NCI-H2107 treated with DMSO at 0.1 percent for 48 hours (cell line): Measurements from ENCODE around the gene TFG.
"Not testable (repeated sequence)": the region's sequence is repeated elsewhere in the genome, so short reads cannot be mapped to it uniquely, and the experiment has no call there.

Experiments used
- DNase-seq: peaks from one replicate; lab custom pipeline; 2025; ENCODE audit not compliant: unreplicated experiment; lab: John Stamatoyannopoulos, UW

Gene TFG

DNA sequence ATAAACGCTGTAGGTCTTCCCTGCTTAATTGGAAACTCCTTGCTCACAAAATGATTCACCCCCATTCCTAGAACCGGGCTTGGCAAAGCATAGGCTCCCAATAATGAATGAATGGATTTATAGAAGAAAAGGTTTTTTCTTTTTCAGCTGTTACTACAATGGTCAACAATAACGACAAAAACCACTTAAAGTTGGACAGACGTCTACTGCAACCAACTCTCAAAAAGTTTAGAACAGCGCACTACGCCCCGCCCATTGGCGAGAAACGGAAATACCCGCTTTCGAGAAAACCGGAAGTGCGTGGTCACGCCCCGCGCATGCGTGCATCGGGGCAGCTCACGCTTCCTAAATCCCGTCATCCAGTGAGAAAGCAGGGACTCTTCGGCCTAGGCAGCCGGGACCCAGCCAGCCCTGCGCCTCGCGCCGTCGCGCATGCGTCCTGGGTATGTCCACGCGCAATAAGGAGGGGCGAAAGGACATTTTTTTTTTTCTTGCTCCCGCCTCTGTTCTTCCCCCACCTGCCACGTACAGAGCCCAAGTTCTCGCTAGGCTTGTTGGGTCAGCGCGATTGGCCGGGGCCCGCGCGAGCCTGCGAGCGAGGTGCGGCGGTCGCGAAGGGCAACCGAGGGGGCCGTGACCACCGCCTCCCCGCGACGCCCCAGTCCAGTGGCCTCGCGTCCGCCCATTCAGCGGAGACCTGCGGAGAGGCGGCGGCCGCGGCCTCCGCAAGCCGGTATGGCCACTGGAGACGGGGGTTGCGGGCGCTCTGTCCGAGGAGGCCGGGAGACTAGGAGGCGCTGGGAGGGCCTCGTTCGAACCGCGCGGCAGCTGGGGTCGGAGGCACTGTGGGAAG, at the start of gene TFG:
TFG (plus strand) TSS at position 506 of the 853 bp plus-strand sequence. CDS start 4,192 bp downstream, outside the sequence.
- peak; percentile 98 for DNase-seq

- not testable (repeated sequence) for DNase-seq
These were observed 48.0 kb upstream of the TFG start for GRCh38 chr3:100661294-100661693.

DNA sequence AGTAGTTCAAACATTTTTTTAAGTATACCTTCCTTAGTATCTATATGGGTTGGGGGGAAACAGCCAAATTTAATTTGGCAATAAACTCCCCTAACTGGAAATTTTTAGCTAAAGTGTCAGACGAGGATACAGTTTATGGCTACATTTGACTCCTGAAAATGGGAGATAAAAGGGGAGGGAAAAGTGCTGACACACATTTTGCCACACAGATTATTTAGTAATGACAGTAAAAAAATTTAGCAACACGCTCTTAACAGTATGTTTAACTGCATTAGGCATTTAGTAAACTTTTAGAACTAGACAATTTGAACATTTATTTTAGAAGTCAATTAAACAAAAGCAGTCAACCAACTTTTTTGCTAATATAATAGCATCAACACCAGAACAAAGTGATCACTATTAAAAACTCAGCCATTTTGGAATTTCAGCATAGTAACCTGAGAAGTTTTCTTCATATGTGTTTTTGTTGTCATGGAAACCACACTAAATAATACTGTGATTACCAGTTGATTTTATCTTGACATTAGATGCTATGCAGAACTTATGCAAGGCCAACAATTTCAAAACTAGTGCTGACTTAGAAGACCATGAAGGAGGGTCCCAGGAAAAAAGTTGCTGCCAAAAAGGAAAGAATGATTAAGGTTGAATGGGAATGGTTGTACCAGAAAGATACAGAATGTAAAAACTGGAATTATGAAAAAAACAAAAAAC, 47.0 kb upstream of the TFG start:
- no peak for DNase-seq

DNA sequence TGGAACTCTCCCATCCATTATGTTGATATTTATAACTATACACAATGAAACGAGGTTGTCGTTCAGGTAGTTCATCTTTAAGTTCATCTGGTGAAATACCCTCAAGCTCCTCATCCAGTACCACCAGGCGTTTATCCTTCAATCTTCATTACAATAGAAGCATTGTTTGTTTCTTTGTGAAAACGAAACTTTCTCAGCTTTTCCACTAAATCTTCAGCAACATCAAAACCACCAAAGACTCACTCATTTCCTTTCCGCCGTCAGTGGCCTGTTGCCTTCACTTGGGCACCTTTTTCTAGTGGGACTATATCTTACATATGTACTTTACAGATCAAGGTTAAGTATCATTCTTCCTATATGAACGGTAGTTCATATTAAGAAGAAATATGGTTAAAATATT, 44.1 kb upstream of the TFG start:
- DNase-seq: no peak

- DNase-seq: not testable (repeated sequence)
These were observed 42.6 kb upstream of the TFG start for GRCh38 chr3:100666699-100667098.

GRCh38 chr3:100667316-100667715, 42.0 kb upstream of the TFG start:
- not testable (repeated sequence) for DNase-seq

GRCh38 chr3:100670995-100671394, 38.3 kb upstream of the TFG start:
- not testable (repeated sequence) for DNase-seq

GRCh38 chr3:100681496-100681895, 27.8 kb upstream of the TFG start:
- no peak for DNase-seq

GRCh38 chr3:100682056-100682853, 27.0 kb upstream of the TFG start:
- no peak for DNase-seq

- DNase-seq: no peak
These were observed 26.2 kb upstream of the TFG start for GRCh38 chr3:100682854-100683760.

DNA sequence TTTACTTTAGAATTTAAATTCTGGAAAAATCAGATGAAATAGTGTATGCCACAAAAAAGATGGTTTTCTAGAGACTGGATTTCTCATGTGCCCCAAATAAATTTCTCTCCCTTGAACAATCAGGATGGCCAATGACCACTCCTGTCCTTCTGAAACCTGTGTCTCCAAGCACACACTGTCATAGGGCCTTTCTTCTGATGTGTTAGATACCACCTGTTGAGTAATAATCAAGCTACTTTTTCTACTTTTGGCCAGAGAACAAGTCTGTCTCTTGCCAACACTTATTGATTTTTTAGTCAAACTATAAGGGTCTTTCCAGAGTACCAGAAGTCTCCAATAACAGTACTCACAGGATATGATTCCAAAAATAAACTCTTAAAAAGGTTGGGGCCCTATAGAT, 16.1 kb upstream of the TFG start:
- DNase-seq: no peak

DNA sequence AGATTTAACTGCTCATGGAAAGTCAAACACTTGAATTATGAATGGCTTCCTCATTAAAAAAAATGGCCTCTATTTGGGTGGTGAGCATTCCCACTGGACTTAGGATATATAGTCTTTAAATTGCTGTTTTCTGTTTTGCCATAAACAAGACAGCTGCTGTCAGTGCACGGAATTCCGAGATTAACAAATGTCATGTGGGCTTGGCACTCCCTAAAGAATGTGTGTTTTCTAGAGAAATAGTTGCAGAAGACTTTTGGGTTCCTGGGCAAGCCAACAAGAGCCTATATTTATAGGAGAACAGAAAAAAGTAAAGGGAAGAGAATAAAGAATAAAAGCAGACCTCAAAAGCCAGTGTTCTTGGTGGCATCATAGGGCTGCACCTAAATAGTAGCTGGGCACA, 13.6 kb upstream of the TFG start:
- DNase-seq: no peak

- DNase-seq: no peak
These were observed 13.1 kb upstream of the TFG start for GRCh38 chr3:100696161-100696560.

DNA sequence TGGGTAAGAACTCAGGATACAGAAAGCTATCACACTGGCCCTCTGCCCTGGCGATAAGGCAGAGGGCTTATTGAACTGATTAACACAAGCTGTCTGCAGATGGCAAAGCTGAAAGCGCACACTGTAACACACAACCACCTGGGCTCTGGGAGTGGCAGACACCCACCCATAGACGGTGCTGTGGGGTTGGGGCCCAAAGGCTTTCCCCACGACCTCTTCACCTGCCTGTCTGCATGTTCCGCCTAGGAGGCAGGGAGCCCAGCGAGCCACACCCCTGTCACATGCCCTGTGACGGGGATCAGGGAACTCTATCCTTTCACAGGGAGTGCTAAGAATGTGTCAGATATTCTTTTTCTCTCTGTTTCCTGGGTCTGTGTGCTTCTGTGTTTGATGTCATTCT, 12.1 kb upstream of the TFG start:
- DNase-seq: no peak

- no peak for DNase-seq
These were observed 11.5 kb upstream of the TFG start for GRCh38 chr3:100697723-100698285.

GRCh38 chr3:100698736-100699135, 10.6 kb upstream of the TFG start:
- peak; percentile 14 for DNase-seq

DNA sequence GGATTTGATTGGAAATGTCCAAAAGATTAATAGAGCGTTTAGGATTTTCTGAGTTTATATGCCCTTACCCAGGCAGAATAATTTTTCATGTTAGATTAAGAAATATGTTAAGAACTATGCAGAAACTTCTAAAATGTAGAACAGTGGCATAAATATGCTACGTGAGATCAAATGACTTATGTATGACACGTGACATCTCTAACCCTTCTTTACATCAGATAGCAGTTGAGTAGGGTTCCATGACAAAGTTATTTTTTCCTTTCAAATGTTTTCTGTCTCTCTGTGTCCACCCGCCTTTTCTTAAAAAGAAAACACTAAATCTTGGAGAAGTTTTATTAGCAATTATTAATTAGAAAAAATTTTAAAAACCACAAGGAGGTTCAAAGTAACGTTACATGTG, 8.6 kb upstream of the TFG start:
- DNase-seq: no peak

DNA sequence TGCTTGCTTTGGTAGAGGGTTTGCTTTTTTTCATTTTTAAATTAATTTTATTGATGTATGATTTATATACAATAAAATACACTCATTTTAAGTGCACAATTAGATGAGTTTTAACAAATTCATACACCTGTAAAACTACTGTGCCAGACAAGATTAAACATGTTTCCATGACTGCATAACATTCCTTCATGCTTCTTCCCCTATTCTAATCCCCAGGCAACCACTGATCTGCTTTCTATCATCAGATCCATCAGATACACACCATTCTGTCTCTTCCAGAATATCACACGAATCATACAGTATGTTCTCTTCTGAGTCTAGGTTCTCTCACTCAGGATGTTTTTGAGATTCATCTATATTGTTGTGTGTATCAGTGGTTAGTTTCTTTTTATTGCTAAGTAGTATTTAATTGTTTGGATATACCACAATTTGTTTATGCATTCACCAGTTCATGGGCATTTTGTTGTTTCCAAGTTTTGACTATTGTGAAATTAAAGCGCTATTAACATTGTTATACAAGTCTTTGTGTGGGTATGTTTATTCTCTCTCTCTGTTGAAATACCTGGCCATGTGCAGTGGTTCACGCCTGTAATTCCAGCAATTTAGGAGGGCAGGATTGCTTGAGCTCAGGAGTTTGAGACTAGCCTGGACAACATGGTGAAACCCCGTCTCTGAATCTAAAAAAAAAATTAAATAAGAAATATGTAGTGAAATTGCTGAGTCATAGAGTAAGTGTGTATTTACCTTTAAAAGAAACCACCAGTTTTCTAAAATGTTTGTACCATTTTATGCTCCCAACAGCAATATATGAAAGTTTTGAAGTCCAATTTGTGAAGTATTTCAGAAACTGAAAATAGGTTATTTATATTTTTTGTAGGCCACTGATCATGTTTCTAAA, 7.0 kb upstream of the TFG start:
- no peak for DNase-seq

DNA sequence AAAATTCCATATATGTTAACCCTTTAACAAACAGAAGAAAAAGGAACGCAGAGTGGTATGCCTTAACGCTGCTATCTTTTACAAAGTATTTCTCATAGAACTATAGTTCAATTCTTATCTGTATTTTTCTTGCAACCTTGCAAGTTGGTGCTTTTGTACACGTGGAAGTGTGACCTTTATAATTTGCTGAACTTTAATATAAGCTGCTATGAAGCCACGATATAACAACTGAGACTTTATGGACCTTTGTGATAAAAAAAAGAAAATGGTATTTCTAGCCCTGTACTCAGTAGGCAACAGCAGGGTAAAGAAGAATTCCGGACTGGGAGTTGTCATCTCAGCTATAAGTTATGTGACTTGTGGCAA, 6.3 kb upstream of the TFG start:
- no peak for DNase-seq
